ENCODE data around the gene COA1.
"Not testable (repeated sequence)": the region's sequence is repeated elsewhere in the genome, so short reads cannot be mapped to it uniquely, and the experiment has no call there.

Gene COA1

DNA sequence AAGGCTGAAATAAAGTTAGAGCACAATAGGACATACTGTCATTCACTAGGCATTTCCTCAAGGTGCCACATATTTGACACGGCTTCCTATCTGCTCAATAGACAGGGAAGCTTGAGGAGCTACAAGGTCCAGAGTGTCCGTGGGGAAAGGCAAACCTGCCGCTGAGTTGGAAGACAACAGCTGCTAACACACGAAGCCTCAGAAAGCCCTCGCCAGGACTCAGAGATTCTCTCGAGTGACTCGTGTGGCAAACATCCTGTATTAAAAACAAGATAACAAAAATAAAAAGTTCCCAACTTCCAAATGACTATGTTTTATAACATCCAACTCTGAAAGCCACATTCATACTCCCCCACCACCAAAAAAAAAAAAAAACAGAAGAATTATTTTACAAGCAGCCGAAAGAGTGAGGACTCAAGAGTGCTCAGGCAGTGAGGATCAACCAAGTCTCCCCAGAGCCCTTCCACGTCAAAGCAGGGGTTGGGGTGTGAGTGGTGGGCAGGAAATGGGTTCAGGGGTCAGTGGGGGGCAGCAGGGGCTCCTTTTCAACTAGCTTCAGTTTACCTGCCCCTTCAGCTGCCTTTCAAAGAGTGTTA lies 78.8 kb downstream of the COA1 start:
- peak; percentile 55 for DNase-seq (ENCODE audit: low spot score)

DNA sequence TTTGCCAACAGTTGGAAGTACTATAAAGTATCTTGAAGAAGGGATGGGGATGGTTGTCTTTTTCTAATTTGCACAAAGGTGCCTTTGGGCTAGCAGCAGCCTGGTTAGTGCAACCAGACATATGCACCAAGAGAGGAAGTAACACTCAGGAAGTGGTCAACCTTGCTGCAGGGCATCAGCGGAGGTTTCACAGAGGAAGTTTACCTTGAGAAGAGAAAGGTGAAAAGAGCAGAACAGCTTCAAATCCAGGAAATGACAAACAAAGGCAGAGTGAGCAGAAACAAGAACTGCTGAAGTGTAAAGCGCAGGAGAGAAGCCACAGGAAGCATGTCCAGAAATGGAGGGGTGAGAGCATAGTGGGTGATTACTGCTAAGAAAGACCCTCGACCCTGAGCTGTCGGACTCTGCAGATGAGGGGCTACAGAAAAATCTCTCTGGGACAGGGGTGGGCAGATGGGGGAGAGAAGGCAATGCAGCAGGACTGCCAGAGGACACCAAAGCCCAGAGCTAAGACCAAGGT lies 79.5 kb downstream of the COA1 start:
- peak; percentile 92 for DNase-seq (ENCODE audit: low spot score)

DNA sequence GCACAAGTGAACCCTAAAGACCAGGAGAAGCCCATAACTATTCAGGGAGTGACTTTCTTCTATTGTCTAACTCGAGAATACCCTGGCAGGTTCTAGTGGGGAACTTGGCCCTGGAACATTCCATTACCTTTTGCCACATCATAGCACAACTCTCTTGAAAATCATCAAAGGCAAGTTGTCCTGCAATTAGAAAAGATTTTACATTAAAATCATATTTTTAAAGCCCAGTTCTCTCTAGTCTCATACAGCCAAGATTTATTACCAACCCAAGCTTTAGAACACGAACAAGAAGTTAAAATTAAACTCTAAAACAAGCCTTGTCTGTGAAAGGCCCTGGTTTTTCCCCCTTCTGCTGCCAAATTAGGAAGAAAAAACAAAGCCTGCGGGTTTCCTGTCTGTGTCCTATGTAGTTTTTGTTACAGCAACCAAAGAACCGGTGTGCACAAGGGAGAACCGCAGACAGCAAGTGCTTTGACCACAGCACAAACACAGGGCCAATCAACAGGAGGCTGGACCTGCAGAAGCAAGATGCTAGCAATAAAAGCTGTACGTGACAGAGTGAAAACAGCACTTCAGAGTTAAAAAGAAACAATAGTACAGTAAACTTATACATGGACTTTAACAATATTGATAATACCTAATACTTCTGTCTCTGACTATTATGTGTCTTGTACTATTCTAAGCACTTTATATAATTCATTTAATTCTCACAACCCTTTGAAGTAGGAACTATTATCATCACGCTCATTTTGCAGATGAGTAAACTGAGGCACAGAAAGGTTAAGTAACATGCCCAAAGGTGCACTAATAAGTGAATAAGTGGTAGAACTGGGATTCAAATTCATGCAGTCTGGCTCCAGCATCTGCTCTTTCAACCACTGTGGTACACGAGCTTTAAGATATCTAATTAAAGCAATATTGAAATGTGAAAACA lies 80.6 kb downstream of the COA1 start:
- DNase-seq (ENCODE audit: low spot score), result peak; percentile 75

DNA sequence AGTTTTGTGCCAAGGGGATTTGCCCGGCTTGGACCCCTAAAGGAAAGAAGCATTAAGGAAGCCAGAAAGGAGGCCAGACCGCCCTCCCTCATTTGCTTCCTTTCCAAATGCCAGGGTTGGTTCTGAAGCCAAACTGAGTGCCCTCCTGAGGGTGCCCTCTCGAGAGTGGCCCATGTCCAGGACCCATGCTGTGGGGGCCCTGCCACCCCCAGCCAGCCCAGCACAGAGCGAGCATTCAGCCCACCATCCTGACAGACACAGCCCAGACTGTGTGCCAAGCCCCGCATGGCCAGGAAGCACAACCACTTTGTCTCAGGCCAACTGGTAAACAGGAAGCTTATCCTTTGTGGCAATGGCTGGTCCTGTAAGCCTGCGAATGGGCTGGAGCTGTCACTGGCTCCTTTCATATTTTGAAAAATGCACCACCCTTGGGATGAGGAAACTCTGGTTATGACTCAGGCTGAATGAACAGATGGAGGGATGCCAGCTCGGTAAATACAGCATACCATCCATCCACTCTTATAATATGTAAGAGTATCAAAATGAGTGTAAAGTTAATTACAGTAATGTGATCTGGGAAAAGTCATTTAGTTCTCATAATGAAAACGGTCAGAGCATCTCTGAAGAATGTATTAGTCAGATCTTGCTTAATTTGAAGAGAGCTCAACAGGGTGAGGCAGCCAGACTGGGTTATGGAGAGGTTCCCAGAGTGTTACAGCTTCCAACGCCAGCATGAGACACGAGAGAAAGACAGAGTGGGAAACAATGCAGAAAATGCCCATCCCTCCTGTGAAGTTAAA lies 81.5 kb downstream of the COA1 start:
- DNase-seq (ENCODE audit: low spot score), result peak; percentile 25

DNA sequence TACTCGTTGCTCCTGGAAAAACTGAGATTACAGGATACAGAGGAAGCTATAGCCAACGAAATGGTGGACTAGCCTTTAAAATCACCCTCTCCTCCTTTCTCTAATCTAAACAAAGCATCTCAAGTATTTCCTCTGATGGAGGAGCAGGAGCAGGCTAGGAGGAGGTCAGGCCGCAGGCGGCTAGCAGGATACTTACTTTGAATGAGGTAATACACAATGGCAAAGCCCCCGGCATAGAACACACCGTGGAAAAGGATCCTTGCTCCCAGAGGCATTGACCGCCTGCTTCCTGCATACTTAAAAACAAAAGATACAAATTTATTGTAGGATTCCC lies 82.0 kb downstream of the COA1 start:
- DNase-seq (ENCODE audit: low spot score), result no peak

DNA sequence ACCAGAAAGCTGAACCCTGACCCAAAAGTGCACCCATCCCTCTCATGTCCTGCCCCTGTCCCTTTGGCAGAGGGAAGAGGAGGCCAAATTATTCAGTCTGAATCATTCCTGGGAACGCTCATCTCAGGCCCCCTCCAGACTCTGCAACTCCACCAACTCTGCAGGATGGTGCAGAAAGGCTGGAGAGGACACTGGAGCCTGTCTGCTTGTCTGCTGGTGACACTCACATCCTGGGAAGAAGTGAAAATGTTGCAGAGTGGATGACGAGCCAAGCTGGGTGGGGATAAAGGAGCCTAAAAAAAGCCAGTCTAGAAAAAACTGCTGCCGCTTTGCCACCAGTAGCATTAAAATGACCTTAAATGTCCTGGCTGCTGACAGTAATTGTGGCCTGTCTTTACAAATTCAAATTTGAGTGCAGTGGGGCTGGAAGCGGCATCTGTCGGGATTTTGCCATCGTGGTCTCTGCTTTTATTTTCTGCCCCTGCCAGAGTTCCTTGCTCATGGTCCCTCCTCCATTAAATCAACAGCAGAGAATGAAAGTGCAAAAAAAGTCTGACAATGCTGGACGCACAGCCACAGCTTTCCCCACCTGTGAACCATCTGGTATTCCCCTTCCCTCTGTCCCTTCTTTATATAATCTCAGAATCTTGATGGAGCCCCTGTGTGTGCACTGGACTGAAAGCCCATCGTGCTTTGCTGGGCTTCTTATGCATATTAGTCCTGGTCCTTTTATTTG lies 82.6 kb downstream of the COA1 start:
- DNase-seq (ENCODE audit: low spot score), result no peak

DNA sequence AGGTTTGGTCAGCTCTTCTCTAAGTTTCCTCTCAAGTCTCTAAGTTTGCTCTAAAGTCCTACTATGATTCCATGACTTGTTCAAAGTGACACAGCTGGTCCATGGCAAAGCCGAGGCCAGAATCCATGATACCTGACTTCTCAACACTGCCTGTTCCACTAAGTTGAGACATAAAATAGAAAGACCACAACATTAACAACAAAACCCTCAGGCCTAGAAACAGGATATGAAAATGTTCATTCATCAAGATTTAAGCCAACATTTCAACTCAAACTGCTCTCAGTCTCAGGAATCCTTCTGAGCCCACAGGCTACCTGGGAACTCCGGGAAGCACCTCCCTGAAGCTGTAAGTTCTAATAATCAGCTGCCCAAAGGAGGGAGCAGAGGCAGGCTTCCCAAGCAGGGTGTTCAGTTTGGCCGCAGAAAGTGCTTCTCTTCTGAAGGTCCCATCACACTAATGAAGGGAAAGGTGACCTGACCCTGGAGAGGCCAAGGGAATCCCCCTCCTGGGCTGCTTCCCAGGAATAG lies 83.6 kb downstream of the COA1 start:
- no peak for DNase-seq (ENCODE audit: low spot score)

DNA sequence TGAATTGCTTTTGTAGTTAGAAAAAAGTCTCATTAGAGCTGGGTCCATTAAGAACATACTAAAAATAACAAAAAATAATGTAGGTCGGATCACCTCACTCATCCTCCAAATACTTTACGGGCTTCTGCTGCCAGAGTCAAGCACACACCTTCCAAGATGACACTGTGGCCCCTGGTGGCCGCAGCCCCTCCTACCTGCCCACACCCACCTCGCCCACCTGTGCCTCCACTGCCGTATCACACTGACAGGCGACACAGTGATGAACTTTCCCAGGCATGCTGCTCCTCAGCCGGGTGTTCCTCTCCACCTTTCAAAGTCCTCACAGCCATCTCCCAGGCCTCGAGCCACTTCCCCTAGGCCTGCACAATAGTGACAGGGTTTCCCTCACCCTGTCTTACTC lies 85.5 kb downstream of the COA1 start:
- no peak for DNase-seq (ENCODE audit: low spot score)

DNA sequence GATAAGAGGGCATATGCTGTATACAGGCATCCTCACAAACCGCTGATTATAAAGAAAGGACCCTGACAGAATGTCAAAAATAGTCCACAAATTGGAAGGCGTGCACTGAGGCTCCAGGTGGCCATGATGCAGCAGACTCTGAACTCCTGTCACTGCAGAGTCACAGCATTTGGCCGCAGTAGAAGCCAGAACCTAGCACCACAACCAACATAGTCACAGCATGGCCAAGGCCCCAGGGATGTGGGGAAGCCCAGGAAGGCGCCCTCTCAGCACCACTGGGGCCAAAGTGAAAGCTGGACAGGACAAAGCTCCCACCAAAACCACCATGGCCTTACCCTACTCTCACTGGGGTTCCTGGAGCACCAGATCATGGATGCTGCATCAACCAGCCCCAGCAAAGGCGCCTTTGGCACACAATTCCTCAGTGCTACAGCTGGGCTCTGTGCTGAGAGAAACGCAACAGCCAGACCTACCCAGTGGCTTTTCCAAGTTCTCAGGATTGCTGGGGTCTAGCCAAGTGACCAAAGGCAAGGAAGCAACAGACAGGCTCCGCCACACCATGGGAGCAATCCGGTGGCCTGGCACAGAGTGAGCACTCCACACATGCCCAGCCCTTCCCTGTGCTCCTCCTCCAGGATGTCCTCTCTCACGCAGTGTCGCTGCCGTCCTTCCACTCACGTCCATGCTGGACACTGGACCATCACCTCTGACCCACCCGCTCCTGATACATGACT lies 86.3 kb downstream of the COA1 start:
- no peak for DNase-seq (ENCODE audit: low spot score)

DNA sequence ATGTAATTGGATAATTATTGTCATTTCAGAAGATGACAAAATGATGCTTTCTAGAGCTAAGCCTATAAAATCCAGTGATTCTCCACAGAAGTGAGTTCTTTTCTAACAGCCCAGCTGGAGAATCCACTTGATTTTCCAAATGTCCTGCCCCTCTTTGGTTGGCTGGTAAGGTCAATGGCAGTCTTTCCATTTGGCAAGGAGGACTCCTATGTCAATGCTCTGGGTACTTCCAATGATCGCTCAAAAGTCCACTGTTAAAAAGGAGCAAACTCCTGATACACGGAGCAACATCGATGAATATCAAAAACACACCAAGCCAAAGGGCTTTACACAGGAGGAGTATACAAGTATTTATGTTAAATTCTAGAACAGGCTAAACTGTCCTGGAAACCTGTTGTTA lies 88.6 kb downstream of the COA1 start:
- no peak for DNase-seq (ENCODE audit: low spot score)

DNA sequence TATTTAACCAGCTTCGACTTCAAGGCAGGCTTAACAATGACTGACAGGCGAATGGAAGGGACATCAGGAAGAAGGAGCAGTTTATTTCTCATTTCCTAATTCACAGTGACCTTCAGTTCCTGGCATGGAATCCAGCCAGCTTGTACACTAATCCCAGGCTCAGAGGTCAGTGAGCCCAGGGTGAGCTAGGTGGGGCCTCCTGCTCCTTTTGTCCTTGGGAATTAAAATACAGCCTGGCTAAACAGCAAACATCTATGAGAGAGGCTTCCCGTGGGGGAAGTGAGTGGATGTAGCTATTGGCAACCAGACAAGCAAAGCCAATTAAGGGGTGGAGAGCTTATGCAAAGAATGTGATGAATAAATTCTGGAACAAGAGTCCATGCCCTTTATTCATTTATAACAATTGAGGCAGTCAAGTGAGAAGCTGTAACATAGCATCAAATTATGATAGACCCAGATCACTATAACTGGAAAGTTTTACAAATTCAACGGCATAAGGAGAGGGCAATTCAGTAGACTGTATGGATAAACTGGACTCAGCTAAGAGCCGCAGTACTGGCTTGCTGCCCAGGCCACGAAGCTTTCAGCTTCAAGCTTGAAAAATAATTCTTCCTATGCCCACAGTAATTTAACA lies 89.3 kb downstream of the COA1 start:
- no peak for DNase-seq (ENCODE audit: low spot score)

DNA sequence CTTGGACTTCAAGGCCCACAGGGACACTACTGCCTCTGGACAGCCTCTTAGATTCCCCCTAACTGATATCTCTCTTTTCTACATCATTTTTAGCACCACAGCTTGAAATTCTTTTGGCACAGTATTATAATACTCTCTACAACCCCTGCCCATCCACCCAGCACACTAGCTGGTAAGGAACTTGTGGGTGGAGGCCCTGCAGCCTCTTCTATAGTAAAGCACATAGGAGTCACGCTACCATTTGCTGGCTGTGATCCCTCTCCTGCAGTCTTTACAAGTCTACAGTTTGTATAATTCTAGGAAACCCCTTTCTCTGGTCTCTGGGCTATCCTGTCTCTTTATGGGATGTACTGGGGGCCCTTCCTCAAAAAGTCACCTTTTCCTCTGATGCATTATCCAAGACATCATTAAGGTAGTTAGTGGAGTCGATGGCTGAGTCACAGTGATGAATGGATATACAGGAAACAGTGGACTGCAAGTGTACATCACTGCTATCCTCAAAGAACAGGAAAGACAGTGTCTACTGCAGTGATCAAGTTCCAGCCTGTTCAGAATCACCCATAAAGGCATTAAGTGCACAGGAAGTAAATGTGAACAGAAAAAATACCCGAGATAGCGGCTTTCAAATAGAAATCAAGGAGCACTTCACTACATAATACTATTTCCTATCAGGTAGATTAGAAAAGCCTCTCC lies 92.1 kb downstream of the COA1 start:
- no peak for DNase-seq (ENCODE audit: low spot score)

DNA sequence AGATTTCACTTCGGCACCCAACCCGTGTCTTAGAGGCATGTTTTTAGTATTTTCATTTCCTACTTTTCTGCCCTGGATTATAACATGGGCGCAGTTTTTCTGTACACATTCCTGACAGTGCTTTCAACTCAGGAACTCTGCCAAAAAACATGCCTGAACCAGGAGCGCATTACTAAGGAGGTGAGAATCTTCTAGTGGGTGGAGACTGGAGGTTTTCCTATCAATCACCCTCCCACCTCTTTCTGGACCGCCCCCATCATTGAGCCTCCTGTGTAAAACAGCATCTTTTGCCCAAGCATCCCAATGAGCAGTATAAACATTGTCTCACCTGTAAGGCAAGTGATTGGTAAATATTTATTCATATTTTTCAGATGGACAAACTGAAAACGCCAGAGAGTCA lies 93.2 kb downstream of the COA1 start:
- no peak for DNase-seq (ENCODE audit: low spot score)

DNA sequence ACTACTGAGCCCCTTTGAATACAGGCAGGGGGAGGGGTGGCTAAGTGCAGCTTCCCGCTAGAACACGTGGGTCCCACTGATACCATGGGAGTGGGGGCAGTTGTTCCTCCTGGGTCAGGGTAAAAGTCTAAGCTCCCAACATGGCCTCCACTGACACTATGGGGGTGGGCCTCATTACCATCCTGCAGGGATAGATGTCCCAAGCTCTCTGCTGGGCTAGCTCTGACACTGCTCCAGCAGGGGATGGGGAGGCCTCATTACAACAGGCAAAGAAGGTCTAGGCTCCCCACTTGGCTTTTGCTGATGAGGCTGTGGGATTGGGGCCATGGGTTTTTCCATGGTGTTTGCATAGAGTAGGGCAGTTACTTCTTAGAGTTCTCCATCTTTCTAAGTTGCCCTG lies 94.9 kb downstream of the COA1 start:
- DNase-seq (ENCODE audit: low spot score), result no peak

DNA sequence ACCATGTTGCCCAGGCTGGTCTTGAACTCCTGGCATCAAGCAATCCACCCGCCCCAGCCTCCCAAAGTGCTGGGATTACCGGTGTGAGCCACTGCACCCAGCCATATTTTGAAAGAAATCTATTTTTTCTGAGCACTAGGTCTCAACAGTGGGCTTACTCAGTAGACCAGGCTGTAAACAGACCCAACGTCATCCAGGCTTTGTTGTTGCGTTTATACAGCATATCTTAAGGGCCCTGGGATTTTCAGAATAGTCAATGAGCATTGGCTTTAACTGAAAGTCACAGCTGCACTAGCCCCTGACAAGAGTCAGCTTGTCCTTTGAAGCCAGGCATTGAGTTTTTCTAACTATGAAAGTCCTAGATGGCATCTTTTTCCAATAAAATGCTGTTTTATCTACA lies 96.6 kb downstream of the COA1 start:
- no peak for DNase-seq (ENCODE audit: low spot score)

DNA sequence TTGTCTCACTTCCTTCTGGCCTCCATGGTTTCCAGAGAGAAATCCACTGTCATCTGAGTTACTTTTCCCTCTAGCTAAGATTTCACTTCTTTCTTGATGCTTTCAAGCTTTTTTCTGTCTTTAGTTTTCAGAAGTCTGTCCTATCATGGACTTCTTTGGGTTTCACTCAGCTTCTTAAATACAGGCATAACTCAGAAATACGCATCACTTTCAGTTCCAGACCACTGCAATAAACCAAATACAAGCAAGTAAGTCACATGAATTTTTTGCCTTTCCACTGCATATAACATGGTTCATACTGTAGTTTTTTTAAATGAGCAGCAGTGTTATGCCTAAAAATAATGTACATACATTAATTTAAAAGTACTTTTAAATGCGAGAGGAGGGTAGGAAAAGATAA lies 97.8 kb downstream of the COA1 start:
- DNase-seq (ENCODE audit: low spot score), result no peak

DNA sequence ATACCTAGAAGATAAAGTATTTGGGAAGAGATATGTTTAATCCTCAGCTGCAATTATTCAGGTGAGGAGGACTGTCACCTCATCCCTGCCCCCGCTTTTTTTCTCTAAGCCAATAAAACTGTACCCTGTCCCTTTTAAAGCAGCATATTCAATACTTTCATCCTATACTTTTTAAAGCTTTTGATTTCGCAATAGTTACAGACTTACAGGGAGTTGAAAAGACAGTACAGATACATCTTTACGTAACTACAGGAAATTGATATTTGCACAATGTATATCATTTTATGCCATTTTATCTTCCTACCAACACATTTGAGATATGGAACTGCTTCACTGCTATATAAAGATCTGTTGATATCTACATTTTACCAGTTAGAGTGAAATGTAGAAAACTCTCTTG lies 98.8 kb downstream of the COA1 start:
- DNase-seq (ENCODE audit: low spot score), result no peak

DNA sequence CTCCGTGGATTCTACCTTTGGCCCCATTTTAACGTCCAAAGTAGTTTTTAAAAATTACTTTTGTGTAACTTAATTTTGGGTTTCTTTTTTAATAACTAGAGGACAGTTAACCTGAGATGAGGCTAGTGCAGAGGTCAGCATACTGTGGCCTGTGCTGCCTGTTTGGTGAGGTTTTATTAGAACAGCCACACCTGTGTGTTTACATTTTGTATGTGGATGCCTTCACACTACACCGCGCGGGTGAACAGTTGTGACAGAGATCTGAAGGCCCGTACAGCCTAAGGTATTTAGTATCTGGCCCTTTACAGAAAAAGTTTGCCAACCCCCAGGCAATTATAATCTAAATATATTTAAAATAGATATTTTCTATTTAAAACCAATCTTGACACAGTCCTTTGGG lies 99.5 kb downstream of the COA1 start:
- DNase-seq (ENCODE audit: low spot score), result no peak

DNA sequence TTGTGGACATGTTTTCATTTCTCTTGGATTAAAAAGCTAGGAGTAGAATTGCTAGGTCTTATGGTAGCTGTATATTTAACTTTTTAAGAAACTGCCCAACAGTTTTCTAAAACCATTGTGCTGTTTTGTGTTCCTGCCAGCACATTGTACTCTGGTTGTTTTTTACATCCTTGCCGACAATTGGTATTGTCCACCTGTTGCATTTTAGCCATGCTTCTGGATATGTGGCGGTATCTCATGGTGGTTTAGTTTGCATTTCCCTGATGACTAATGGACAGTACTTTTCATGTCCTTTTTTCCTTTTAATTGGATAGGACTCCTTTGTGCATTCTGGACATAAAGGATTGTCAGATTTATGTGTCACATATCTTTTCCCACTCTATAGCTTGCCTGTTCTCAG lies 100.9 kb downstream of the COA1 start:
- no peak for DNase-seq (ENCODE audit: low spot score)

DNA sequence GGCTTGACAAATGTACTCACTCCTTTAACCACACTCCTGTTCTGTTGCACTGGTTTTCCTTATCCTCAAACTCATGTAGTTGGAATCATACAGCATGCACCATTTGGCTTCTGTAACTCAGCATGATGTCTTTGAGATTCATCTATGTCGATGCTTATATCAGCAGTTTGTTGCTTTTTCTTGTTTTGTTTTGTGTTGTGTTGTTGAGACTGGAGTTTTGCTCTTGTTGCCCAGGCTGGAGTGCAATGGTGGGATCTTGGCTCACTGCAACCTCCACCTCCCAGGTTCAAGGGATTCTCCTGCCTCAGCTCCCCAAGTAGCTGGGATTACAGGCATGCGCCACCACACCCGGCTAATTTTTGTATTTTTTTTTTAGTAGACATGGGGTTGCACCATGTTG lies 101.5 kb downstream of the COA1 start:
- DNase-seq (ENCODE audit: low spot score), result not testable (repeated sequence)
